Measurements from ENCODE around the gene MARK1. TPM values are rescaled to one million over a fixed set of nuclear protein-coding genes. Genes with fewer than 3 reads are reported as not detected.
"Not testable (repeated sequence)": the region's sequence is repeated elsewhere in the genome, so short reads cannot be mapped to it uniquely, and the experiment has no call there.

The MARK1 gene
- total RNA-seq, 6 experiments from 2014 or later: 0.06 to 0.53 (median 0.24) TPM

DNA sequence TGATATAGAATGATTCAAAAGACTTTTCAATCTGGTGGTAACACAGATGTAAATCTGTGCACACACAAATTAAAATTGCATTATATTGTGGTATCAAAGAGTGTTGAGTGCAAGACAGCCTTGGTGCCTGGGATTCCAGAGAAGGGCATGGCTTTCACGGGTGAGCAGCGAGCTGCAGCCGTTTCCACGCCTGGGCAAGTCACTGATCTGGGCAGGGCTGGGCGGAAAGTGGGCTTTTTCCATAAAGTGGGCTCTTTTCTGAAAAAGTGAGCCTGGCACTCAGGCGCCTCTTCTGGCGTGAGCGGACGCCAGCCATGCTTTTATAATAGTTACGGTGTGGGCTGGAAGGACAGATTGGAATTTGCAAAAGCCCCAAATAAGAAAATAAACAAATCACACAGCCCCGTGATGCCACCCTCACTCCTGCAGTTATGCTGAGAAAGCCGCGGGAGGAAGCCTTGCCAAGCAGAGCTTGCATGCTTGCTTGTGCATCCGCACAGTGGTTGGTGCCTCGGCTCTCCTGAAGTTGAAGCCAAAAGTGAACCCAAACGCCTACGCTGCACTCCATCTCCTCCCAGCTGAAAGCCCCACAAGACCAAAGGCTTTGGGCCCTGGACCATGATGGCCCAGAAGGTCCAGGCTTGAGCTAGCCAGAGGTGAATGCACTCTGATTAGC lies 155.1 kb downstream of the MARK1 start:
- no peaks in the 10 kb centered on the region for H3K9me3 ChIP-seq
- intact Hi-C loops (cut with DNase I): loop anchor here in 1 of 2 donors (5.0 to 10.0 kb wide), 2 partner anchors 52 to 94 kb away; no protein-coding TSS in a partner anchor
- TF ChIP-seq CTCF (IDR thresholded peaks at IDR 0.05) (no peak), POLR2A (IDR thresholded peaks at IDR 0.05) (no peak)
- H3K27ac ChIP-seq: no peak overlapping the region
- DNase-seq (no peak), ATAC-seq (peak in 1 of 4 donors; percentile 12)
- H3K36me3 ChIP-seq: no peaks in the 10 kb centered on the region
- no peaks in the 10 kb centered on the region for H3K27me3 ChIP-seq
- H3K4me1 ChIP-seq: peaks cover 0 to 8% (median 4%) of the 10 kb centered on the region in 4 donors
- H3K4me3 ChIP-seq: no peak overlapping the region
- 97% methylated on average over 13 of the region's 17 CpGs for WGBS (ENCODE audit: insufficient coverage, low coverage, low lambda C conversion rate, missing lambda C conversion rate)

GRCh38 chr1:220683716-220684115 lies 155.8 kb downstream of the MARK1 start:
- 92% methylated on average over 11 of the region's 12 CpGs for WGBS (ENCODE audit: insufficient coverage, low coverage, low lambda C conversion rate, missing lambda C conversion rate)
- not testable (repeated sequence) for H3K36me3 ChIP-seq, H3K4me1 ChIP-seq, H3K27me3 ChIP-seq, ATAC-seq, H3K9me3 ChIP-seq, DNase-seq, H3K27ac ChIP-seq, H3K4me3 ChIP-seq
- intact Hi-C loops (cut with DNase I): loop anchor here in 1 of 2 donors (5.0 to 10.0 kb wide), 2 partner anchors 51 to 94 kb away; no protein-coding TSS in a partner anchor

DNA sequence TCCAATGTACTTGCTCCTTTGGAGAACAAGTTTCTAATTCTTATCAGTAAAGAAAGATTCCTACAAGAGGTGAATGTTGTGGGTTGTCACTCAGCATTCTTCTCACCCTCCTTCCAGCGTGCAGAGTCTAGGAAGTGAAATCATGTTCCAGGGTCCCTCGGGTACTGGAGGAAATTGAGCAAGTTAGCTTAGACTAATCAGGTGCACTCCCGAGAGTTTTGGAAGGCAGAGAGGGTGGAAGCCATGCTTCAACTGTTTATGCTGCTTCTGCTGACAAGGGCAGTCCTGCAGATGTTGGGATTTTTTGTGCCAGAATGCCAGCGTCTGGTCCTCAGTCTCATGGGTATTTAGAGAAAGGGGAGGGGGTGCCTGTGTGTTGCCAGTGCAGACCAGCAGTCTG lies 157.0 kb downstream of the MARK1 start:
- no peaks in the 10 kb centered on the region for H3K27me3 ChIP-seq
- no peaks in the 10 kb centered on the region for H3K9me3 ChIP-seq
- H3K4me1 ChIP-seq: peaks cover 0 to 8% (median 4%) of the 10 kb centered on the region in 4 donors
- intact Hi-C loops (cut with DNase I): loop anchor here in 1 of 2 donors (5.0 to 10.0 kb wide), 2 partner anchors 50 to 92 kb away; no protein-coding TSS in a partner anchor
- DNase-seq: no peak
- WGBS (ENCODE audit: insufficient coverage, low coverage, low lambda C conversion rate, missing lambda C conversion rate): 61% methylated on average over 2 of the region's 4 CpGs
- H3K4me3 ChIP-seq: no peak overlapping the region
- TF ChIP-seq POLR2A (IDR thresholded peaks at IDR 0.05) (no peak), CTCF (IDR thresholded peaks at IDR 0.05) (no peak)
- H3K36me3 ChIP-seq: no peaks in the 10 kb centered on the region
- no peak overlapping the region for H3K27ac ChIP-seq
- no peak for ATAC-seq

- H3K9me3 ChIP-seq: no peaks in the 10 kb centered on the region
- H3K36me3 ChIP-seq: no peaks in the 10 kb centered on the region
- no peak overlapping the region for H3K4me3 ChIP-seq
- DNase-seq (no peak), ATAC-seq (peak in 1 of 4 donors; percentile 11)
- TF ChIP-seq CTCF (IDR thresholded peaks at IDR 0.05): peak in 1 of 4 donors; percentile 31
- TF ChIP-seq POLR2A (IDR thresholded peaks at IDR 0.05): no peak
- WGBS (ENCODE audit: insufficient coverage, low coverage, low lambda C conversion rate, missing lambda C conversion rate): 100% methylated on average over 1 of the region's 3 CpGs
- no peaks in the 10 kb centered on the region for H3K27me3 ChIP-seq
- H3K4me1 ChIP-seq: peaks cover 0 to 3% (median 1%) of the 10 kb centered on the region in 4 donors
- intact Hi-C loops (cut with DNase I): loop anchor here in 1 of 2 donors (10.0 kb wide), 1 partner anchor 49 kb away; no protein-coding TSS in a partner anchor
- no peak overlapping the region for H3K27ac ChIP-seq
Measured at GRCh38 chr1:220685879-220686278, 157.9 kb downstream of the MARK1 start.

- DNase-seq (no peak), ATAC-seq (no peak)
- no peak for TF ChIP-seq POLR2A (IDR thresholded peaks at IDR 0.05)
- no peak for TF ChIP-seq CTCF (IDR thresholded peaks at IDR 0.05)
- no peaks in the 10 kb centered on the region for H3K27me3 ChIP-seq
- H3K27ac ChIP-seq: no peak overlapping the region
- peaks cover 0 to 7% (median 0%) of the 10 kb centered on the region in 4 donors for H3K4me1 ChIP-seq
- no peak overlapping the region for H3K4me3 ChIP-seq
- no peaks in the 10 kb centered on the region for H3K36me3 ChIP-seq
- intact Hi-C loops (cut with DNase I): loop anchor here in 1 of 2 donors (10.0 kb wide), 1 partner anchor 47 kb away; no protein-coding TSS in a partner anchor
- H3K9me3 ChIP-seq: no peaks in the 10 kb centered on the region
- 71% methylated on average over 5 of the region's 5 CpGs for WGBS (ENCODE audit: insufficient coverage, low coverage, low lambda C conversion rate, missing lambda C conversion rate)
Measured at GRCh38 chr1:220687809-220688208, 159.9 kb downstream of the MARK1 start.

Measured in right lobe of liver (tissue), 6 donors.